OCI-LY7 (cell line): Measurements from ENCODE around the gene ZNRF3. TPM values are rescaled to one million over a fixed set of nuclear protein-coding genes. Genes with fewer than 3 reads are reported as not detected.

Source experiments
- BruUV-seq: library from RNA; stranded (reverse); fragments of 400-500 nt; replicated peaks from 2 replicates; lab custom pipeline; 2021; lab: Mats Ljungman, UMichigan
- CTCF ChIA-PET: fragments of 300-600 bp; sonication (Branson Sonifier 250); formaldehyde crosslinking; loops from one replicate; lab custom pipeline; 2022; ENCODE audit warnings: antibody characterized with exemption; ENCODE audit not compliant: unreplicated experiment; lab: Charles Lee
- POLR2A ChIA-PET: fragments of 300-600 bp; sonication (Branson Sonifier 250); formaldehyde crosslinking; loops from one replicate; lab custom pipeline; 2022; ENCODE audit warnings: antibody characterized with exemption; lab: Charles Lee
- DNase-seq: peaks from one replicate; pipeline ENCODE4 v3.0.0-alpha.2; 2015; ENCODE audit warnings: low spot score
- H2AFZ ChIP-seq: fragments of 200-600 bp; sonication (generic), shearing (Covaris generic); 2 replicates; pipeline ENCODE4 v1.6.1; 2014; ENCODE audit warnings: mild to moderate bottlenecking, antibody characterized with exemption, low read length, moderate library complexity
- H3K27ac ChIP-seq: fragments of 200-600 bp; sonication (generic); 2 replicates; pipeline ENCODE4 v1.5.1; 2014; ENCODE audit warnings: mixed run types, low read depth, mild to moderate bottlenecking, moderate library complexity, low read length, inconsistent platforms; ENCODE audit not compliant: poor library complexity, severe bottlenecking
- H3K36me3 ChIP-seq: fragments of 200-600 bp; sonication (generic); 2 replicates; pipeline ENCODE4 v1.6.1; 2014; ENCODE audit warnings: mild to moderate bottlenecking, antibody characterized with exemption, low read length, moderate library complexity, mixed read lengths; ENCODE audit not compliant: insufficient read depth
- H3K4me1 ChIP-seq: fragments of 200-600 bp; sonication (generic); 2 replicates; pipeline ENCODE4 v1.5.1; 2014; ENCODE audit warnings: mild to moderate bottlenecking, low read length; ENCODE audit not compliant: insufficient read depth, poor library complexity, severe bottlenecking
- H3K4me2 ChIP-seq: fragments of 200-600 bp; sonication (generic); 2 replicates; pipeline ENCODE4 v1.6.1; 2014; ENCODE audit warnings: mild to moderate bottlenecking, low read length
- H3K4me3 ChIP-seq: fragments of 200-600 bp; sonication (generic); 2 replicates; pipeline ENCODE4 v1.5.1; 2014; ENCODE audit warnings: mild to moderate bottlenecking, low read depth, low read length; ENCODE audit not compliant: poor library complexity, severe bottlenecking
- H3K79me2 ChIP-seq: fragments of 200-600 bp; sonication (generic); 2 replicates; pipeline ENCODE4 v1.6.1; 2016; ENCODE audit warnings: low read depth, mild to moderate bottlenecking, low read length, moderate library complexity, mixed read lengths; ENCODE audit not compliant: insufficient read depth
- H3K9me2 ChIP-seq: fragments of 200-600 bp; sonication (generic); 2 replicates; pipeline ENCODE4 v1.6.1; 2016; ENCODE audit warnings: mild to moderate bottlenecking, low read length, mixed read lengths; ENCODE audit not compliant: insufficient read depth
- H3K9me3 ChIP-seq: fragments of 200-600 bp; sonication (generic); 2 replicates; pipeline ENCODE4 v1.6.1; 2014; ENCODE audit warnings: mild to moderate bottlenecking, mixed run types, low read length, mixed read lengths
- H4K20me1 ChIP-seq: fragments of 200-600 bp; sonication (generic); 2 replicates; pipeline ENCODE4 v1.6.1; 2014; ENCODE audit warnings: mild to moderate bottlenecking, antibody characterized with exemption, low read length, moderate library complexity, mixed read lengths; ENCODE audit not compliant: insufficient read depth
- CTCF ChIP-seq: fragments of 200-600 bp; sonication (generic); conservative IDR thresholded peaks from 2 replicates; pipeline ENCODE4 v1.5.1; 2014; ENCODE audit warnings: mild to moderate bottlenecking, antibody characterized with exemption, low read length, moderate library complexity, mixed read lengths
- EZH2phosphoT487 ChIP-seq: fragments of 200-600 bp; sonication (generic); IDR thresholded peaks from 2 replicates; pipeline ENCODE4 v1.6.1; 2018; ENCODE audit warnings: low read depth, borderline replicate concordance, mild to moderate bottlenecking, mixed run types, antibody characterized with exemption, low read length, moderate library complexity, mixed read lengths
- intact Hi-C: fragments of 100-400 bp; cut with micrococcal nuclease; formaldehyde crosslinking; loops from one replicate; pipeline ENCODE4 v1.10.0; 2022; ENCODE audit not compliant: unreplicated experiment
- total RNA-seq, 2 experiments: library from RNA; depleted of rRNA in 1 of 2; stranded (reverse); fragments of >200 nt in 1 of 2; shearing (Covaris generic) in 1 of 2; gene quantifications; 2 replicates each; pipeline ENCODE4 v1.2.3, GENCODE V29; 2014 to 2022

Gene ZNRF3
- total RNA-seq, 2 experiments from 2014 or later, result 3.6 to 3.9 TPM

- Histone ChIP-seq H3K36me3 (no peaks in the 10 kb centered on the region), H3K4me1 (peaks cover 1% of the 10 kb centered on the region), H3K4me3 (no peak overlapping the region), H3K79me2 (no peaks in the 10 kb centered on the region), H2AFZ (no peak overlapping the region), H3K9me2 (no peaks in the 10 kb centered on the region), H3K9me3 (no peaks in the 10 kb centered on the region), H3K27ac (no peak overlapping the region), H4K20me1 (0 out of 2 replicates have a peak, but pooled peaks cover 8% of the 10 kb centered on the region), H3K4me2 (no peak overlapping the region)
- no peak for DNase-seq
- POLR2A ChIA-PET, result no interaction called here
- BruUV-seq, result no TSS peak
- no peak for TF ChIP-seq EZH2phosphoT487
- TF ChIP-seq CTCF, result no peak
- intact Hi-C loops, result loop anchor here (10.0 kb wide), 1 partner anchor 875 kb away; the partner anchor contains the start of genes UQCR10 and ZMAT5
- CTCF ChIA-PET, result no interaction called here
Measured at GRCh38 chr22:28889478-28890024, 6.2 kb downstream of the ZNRF3 start.

GRCh38 chr22:28891156-28891733 lies 7.9 kb downstream of the ZNRF3 start:
- H3K27ac ChIP-seq, result no peak overlapping the region
- BruUV-seq, result no TSS peak
- H4K20me1 ChIP-seq, result 0 out of 2 replicates have a peak, but pooled peaks cover 4% of the 10 kb centered on the region
- POLR2A ChIA-PET, result interaction anchor here (0.5 kb wide), 1 partner anchor 52 kb away, joined by 4 read pairs; no protein-coding TSS in a partner anchor
- CTCF ChIA-PET, result no interaction called here
- TF ChIP-seq EZH2phosphoT487, result no peak
- no peak for TF ChIP-seq CTCF
- intact Hi-C loops, result no loop called here
- no peak overlapping the region for H2AFZ ChIP-seq
- H3K4me3 ChIP-seq, result no peak overlapping the region
- no peak overlapping the region for H3K4me2 ChIP-seq
- H3K4me1 ChIP-seq, result no peaks in the 10 kb centered on the region
- no peaks in the 10 kb centered on the region for H3K79me2 ChIP-seq
- H3K9me2 ChIP-seq, result no peaks in the 10 kb centered on the region
- DNase-seq, result no peak
- no peaks in the 10 kb centered on the region for H3K36me3 ChIP-seq
- H3K9me3 ChIP-seq, result no peaks in the 10 kb centered on the region

GRCh38 chr22:28892175-28892731 lies 8.9 kb downstream of the ZNRF3 start:
- H2AFZ ChIP-seq, result no peak overlapping the region
- CTCF ChIA-PET, result no interaction called here
- H3K79me2 ChIP-seq, result no peaks in the 10 kb centered on the region
- no peak for TF ChIP-seq EZH2phosphoT487
- TF ChIP-seq CTCF, result no peak
- H4K20me1 ChIP-seq, result 0 out of 2 replicates have a peak, but pooled peaks cover 4% of the 10 kb centered on the region
- no peak for DNase-seq
- H3K27ac ChIP-seq, result no peak overlapping the region
- no TSS peak for BruUV-seq
- H3K4me2 ChIP-seq, result no peak overlapping the region
- intact Hi-C loops, result no loop called here
- H3K9me2 ChIP-seq, result no peaks in the 10 kb centered on the region
- H3K4me3 ChIP-seq, result no peak overlapping the region
- POLR2A ChIA-PET, result interaction anchor here (1.2 kb wide), 1 partner anchor 16 kb away, joined by 3 read pairs; no protein-coding TSS in a partner anchor
- no peaks in the 10 kb centered on the region for H3K9me3 ChIP-seq
- H3K4me1 ChIP-seq, result no peaks in the 10 kb centered on the region
- no peaks in the 10 kb centered on the region for H3K36me3 ChIP-seq
